Measurements from ENCODE around the gene BRICD5.

Gene BRICD5

GRCh38 chr16:2187212-2187611, 23.5 kb downstream of the BRICD5 start:
- H3K27ac ChIP-seq (ENCODE audit: low read length), result no peak overlapping the region
- H3K9me3 ChIP-seq (ENCODE audit: control insufficient read depth in 2 of 2, low read length in 2 of 2), result no peaks in the 10 kb centered on the region
- no peak overlapping the region for H3K9ac ChIP-seq (ENCODE audit: low read length in 2 of 2)
- H3K4me1 ChIP-seq (ENCODE audit: control insufficient read depth, insufficient read depth, low read length), result no peaks in the 10 kb centered on the region
- no peaks in the 10 kb centered on the region for H3K27me3 ChIP-seq (ENCODE audit: control insufficient read depth in 1 of 2, insufficient read depth in 2 of 2, low read length in 2 of 2)
- H3K36me3 ChIP-seq (ENCODE audit: control insufficient read depth in 2 of 2, insufficient read depth in 2 of 2, low read length in 2 of 2), result no peaks in the 10 kb centered on the region
- H3K4me3 ChIP-seq (ENCODE audit: low read length in 2 of 2), result no peak overlapping the region

DNA sequence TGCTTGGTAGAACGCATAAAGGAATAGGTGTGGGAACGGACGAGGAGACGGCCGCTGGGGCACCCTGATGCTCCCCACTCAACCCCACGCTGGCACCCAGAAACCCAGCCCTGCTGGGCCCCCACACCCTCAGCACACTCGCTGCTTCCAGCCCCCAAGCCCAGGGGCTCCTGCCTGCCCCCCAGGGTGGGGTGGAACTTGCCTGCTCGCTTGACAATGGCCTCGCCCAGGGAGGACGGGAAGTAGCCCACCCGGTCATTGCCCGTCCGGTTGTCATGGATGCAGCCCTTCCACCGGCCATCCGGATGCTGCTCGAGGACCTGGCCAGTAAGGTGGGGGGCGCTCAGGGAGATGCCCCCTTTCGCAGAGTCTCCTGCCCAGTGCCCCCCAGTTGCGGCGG, 24.2 kb downstream of the BRICD5 start:
- Histone ChIP-seq H3K4me3 (ENCODE audit: low read length in 2 of 2) (no peak overlapping the region), H3K27me3 (ENCODE audit: control insufficient read depth in 1 of 2, insufficient read depth in 2 of 2, low read length in 2 of 2) (no peaks in the 10 kb centered on the region), H3K36me3 (ENCODE audit: control insufficient read depth in 2 of 2, insufficient read depth in 2 of 2, low read length in 2 of 2) (no peaks in the 10 kb centered on the region), H3K9me3 (ENCODE audit: control insufficient read depth in 2 of 2, low read length in 2 of 2) (no peaks in the 10 kb centered on the region), H3K9ac (ENCODE audit: low read length in 2 of 2) (no peak overlapping the region), H3K4me1 (ENCODE audit: control insufficient read depth, insufficient read depth, low read length) (no peaks in the 10 kb centered on the region), H3K27ac (ENCODE audit: low read length) (no peak overlapping the region)

GRCh38 chr16:2186064-2186463, 24.6 kb downstream of the BRICD5 start:
- H3K4me3 ChIP-seq (ENCODE audit: low read length in 2 of 2), result no peak overlapping the region
- H3K36me3 ChIP-seq (ENCODE audit: control insufficient read depth in 2 of 2, insufficient read depth in 2 of 2, low read length in 2 of 2), result no peaks in the 10 kb centered on the region
- H3K27me3 ChIP-seq (ENCODE audit: control insufficient read depth in 1 of 2, insufficient read depth in 2 of 2, low read length in 2 of 2), result no peaks in the 10 kb centered on the region
- no peak overlapping the region for H3K9ac ChIP-seq (ENCODE audit: low read length in 2 of 2)
- no peaks in the 10 kb centered on the region for H3K9me3 ChIP-seq (ENCODE audit: control insufficient read depth in 2 of 2, low read length in 2 of 2)
- no peaks in the 10 kb centered on the region for H3K4me1 ChIP-seq (ENCODE audit: control insufficient read depth, insufficient read depth, low read length)
- no peak overlapping the region for H3K27ac ChIP-seq (ENCODE audit: low read length)

DNA sequence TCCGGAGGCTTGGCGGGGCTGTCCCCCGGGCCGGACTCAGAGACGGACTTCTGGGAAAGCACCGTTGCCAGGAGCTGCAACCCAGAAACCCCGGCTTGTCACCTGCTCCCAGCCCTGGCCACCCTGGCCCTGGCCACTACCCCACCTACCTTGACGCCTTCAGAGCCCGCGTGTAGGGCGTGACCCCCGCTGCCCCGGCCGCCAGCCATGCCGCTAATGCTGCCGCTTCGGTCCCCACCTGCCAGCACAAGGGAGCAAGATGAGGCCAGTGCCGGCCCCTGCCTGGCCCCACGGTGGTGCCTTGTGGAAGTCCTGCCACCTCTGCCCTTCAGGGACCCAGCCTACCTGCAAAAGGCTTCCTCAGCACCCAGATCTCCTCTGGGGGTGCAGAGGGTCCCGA, 25.7 kb downstream of the BRICD5 start:
- Histone ChIP-seq H3K36me3 (ENCODE audit: control insufficient read depth in 2 of 2, insufficient read depth in 2 of 2, low read length in 2 of 2) (no peaks in the 10 kb centered on the region), H3K4me3 (ENCODE audit: low read length in 2 of 2) (no peak overlapping the region), H3K9me3 (ENCODE audit: control insufficient read depth in 2 of 2, low read length in 2 of 2) (no peaks in the 10 kb centered on the region), H3K27me3 (ENCODE audit: control insufficient read depth in 1 of 2, insufficient read depth in 2 of 2, low read length in 2 of 2) (no peaks in the 10 kb centered on the region), H3K27ac (ENCODE audit: low read length) (no peak overlapping the region), H3K4me1 (ENCODE audit: control insufficient read depth, insufficient read depth, low read length) (no peaks in the 10 kb centered on the region), H3K9ac (ENCODE audit: low read length in 2 of 2) (no peak overlapping the region)

GRCh38 chr16:2184346-2184745, 26.3 kb downstream of the BRICD5 start:
- Histone ChIP-seq H3K9ac (ENCODE audit: low read length in 2 of 2) (no peak overlapping the region), H3K27ac (ENCODE audit: low read length) (no peak overlapping the region), H3K9me3 (ENCODE audit: control insufficient read depth in 2 of 2, low read length in 2 of 2) (no peaks in the 10 kb centered on the region), H3K27me3 (ENCODE audit: control insufficient read depth in 1 of 2, insufficient read depth in 2 of 2, low read length in 2 of 2) (peaks cover 0 to under 1% of the 10 kb centered on the region in 2 donors), H3K4me1 (ENCODE audit: control insufficient read depth, insufficient read depth, low read length) (no peaks in the 10 kb centered on the region), H3K36me3 (ENCODE audit: control insufficient read depth in 2 of 2, insufficient read depth in 2 of 2, low read length in 2 of 2) (no peaks in the 10 kb centered on the region), H3K4me3 (ENCODE audit: low read length in 2 of 2) (no peak overlapping the region)

GRCh38 chr16:2183671-2184070, 27.0 kb downstream of the BRICD5 start:
- Histone ChIP-seq H3K27me3 (ENCODE audit: control insufficient read depth in 1 of 2, insufficient read depth in 2 of 2, low read length in 2 of 2) (peaks cover 0 to 3% of the 10 kb centered on the region in 2 donors), H3K27ac (ENCODE audit: low read length) (no peak overlapping the region), H3K4me3 (ENCODE audit: low read length in 2 of 2) (no peak overlapping the region), H3K36me3 (ENCODE audit: control insufficient read depth in 2 of 2, insufficient read depth in 2 of 2, low read length in 2 of 2) (no peaks in the 10 kb centered on the region), H3K4me1 (ENCODE audit: control insufficient read depth, insufficient read depth, low read length) (no peaks in the 10 kb centered on the region), H3K9ac (ENCODE audit: low read length in 2 of 2) (no peak overlapping the region), H3K9me3 (ENCODE audit: control insufficient read depth in 2 of 2, low read length in 2 of 2) (no peaks in the 10 kb centered on the region)

DNA sequence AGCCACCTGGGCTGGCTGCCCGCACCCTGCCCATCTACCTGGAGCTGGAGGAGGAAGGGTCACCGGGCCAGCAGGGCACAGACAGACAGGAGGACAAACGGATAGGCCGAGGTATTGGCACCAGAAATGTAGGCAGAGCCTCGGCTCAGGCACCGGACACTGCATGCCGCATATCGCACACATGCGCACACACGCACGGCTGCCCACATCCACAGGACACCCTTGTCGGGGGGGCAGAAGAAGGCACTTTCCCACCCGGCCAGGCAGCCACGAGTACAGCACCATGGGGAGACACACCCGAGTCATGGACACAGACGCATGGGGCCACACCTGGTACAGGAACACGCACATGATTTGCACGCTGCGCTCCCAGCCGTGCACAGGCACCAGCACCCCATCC, 28.7 kb downstream of the BRICD5 start:
- peaks cover 0 to 3% of the 10 kb centered on the region in 2 donors for H3K36me3 ChIP-seq (ENCODE audit: control insufficient read depth in 2 of 2, insufficient read depth in 2 of 2, low read length in 2 of 2)
- no peak overlapping the region for H3K9ac ChIP-seq (ENCODE audit: low read length in 2 of 2)
- no peak overlapping the region for H3K27ac ChIP-seq (ENCODE audit: low read length)
- H3K4me3 ChIP-seq (ENCODE audit: low read length in 2 of 2), result no peak overlapping the region
- H3K27me3 ChIP-seq (ENCODE audit: control insufficient read depth in 1 of 2, insufficient read depth in 2 of 2, low read length in 2 of 2), result peaks cover 0 to 7% of the 10 kb centered on the region in 2 donors
- no peaks in the 10 kb centered on the region for H3K9me3 ChIP-seq (ENCODE audit: control insufficient read depth in 2 of 2, low read length in 2 of 2)
- H3K4me1 ChIP-seq (ENCODE audit: control insufficient read depth, insufficient read depth, low read length), result no peaks in the 10 kb centered on the region

GRCh38 chr16:2180962-2181923, 29.4 kb downstream of the BRICD5 start:
- no peaks in the 10 kb centered on the region for H3K9me3 ChIP-seq (ENCODE audit: control insufficient read depth in 2 of 2, low read length in 2 of 2)
- H3K36me3 ChIP-seq (ENCODE audit: control insufficient read depth in 2 of 2, insufficient read depth in 2 of 2, low read length in 2 of 2), result peaks cover 0 to 5% of the 10 kb centered on the region in 2 donors
- no peak overlapping the region for H3K4me3 ChIP-seq (ENCODE audit: low read length in 2 of 2)
- peaks cover 0 to 7% of the 10 kb centered on the region in 2 donors for H3K27me3 ChIP-seq (ENCODE audit: control insufficient read depth in 1 of 2, insufficient read depth in 2 of 2, low read length in 2 of 2)
- no peak overlapping the region for H3K27ac ChIP-seq (ENCODE audit: low read length)
- no peaks in the 10 kb centered on the region for H3K4me1 ChIP-seq (ENCODE audit: control insufficient read depth, insufficient read depth, low read length)
- H3K9ac ChIP-seq (ENCODE audit: low read length in 2 of 2), result no peak overlapping the region

GRCh38 chr16:2180461-2180860, 30.2 kb downstream of the BRICD5 start:
- Histone ChIP-seq H3K36me3 (ENCODE audit: control insufficient read depth in 2 of 2, insufficient read depth in 2 of 2, low read length in 2 of 2) (peaks cover 6 to 12% of the 10 kb centered on the region in 2 donors), H3K27me3 (ENCODE audit: control insufficient read depth in 1 of 2, insufficient read depth in 2 of 2, low read length in 2 of 2) (peaks cover 0 to 7% of the 10 kb centered on the region in 2 donors), H3K4me1 (ENCODE audit: control insufficient read depth, insufficient read depth, low read length) (no peaks in the 10 kb centered on the region), H3K27ac (ENCODE audit: low read length) (no peak overlapping the region), H3K9ac (ENCODE audit: low read length in 2 of 2) (no peak overlapping the region), H3K9me3 (ENCODE audit: control insufficient read depth in 2 of 2, low read length in 2 of 2) (no peaks in the 10 kb centered on the region), H3K4me3 (ENCODE audit: low read length in 2 of 2) (no peak overlapping the region)

GRCh38 chr16:2179576-2179975, 31.1 kb downstream of the BRICD5 start:
- Histone ChIP-seq H3K9me3 (ENCODE audit: control insufficient read depth in 2 of 2, low read length in 2 of 2) (no peaks in the 10 kb centered on the region), H3K27ac (ENCODE audit: low read length) (no peak overlapping the region), H3K9ac (ENCODE audit: low read length in 2 of 2) (no peak overlapping the region), H3K4me1 (ENCODE audit: control insufficient read depth, insufficient read depth, low read length) (no peaks in the 10 kb centered on the region), H3K36me3 (ENCODE audit: control insufficient read depth in 2 of 2, insufficient read depth in 2 of 2, low read length in 2 of 2) (peaks cover 14 to 20% of the 10 kb centered on the region in 2 donors), H3K4me3 (ENCODE audit: low read length in 2 of 2) (no peak overlapping the region), H3K27me3 (ENCODE audit: control insufficient read depth in 1 of 2, insufficient read depth in 2 of 2, low read length in 2 of 2) (peaks cover 0 to 7% of the 10 kb centered on the region in 2 donors)

DNA sequence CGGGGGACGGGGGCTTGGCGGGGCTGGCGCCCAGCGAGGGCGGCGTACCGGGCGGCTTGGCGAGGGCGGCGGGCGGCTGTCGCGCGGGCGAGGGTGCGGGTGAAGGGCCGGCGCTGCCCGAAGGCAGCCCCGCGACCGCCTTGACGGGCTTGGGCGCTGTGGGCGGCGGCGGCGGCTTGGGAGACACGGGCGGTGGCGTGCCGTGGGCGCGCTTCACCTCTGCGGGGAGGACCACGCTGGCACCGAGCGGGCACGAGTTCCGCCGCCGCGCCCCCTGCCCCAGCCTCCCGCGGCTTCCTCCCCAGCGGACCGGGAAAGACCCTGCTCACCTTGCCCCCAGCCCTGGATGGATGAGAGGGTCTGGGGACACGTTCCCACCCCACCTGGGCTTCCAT, 31.6 kb downstream of the BRICD5 start:
- Histone ChIP-seq H3K4me1 (ENCODE audit: control insufficient read depth, insufficient read depth, low read length) (no peaks in the 10 kb centered on the region), H3K27me3 (ENCODE audit: control insufficient read depth in 1 of 2, insufficient read depth in 2 of 2, low read length in 2 of 2) (peaks cover 0 to 7% of the 10 kb centered on the region in 2 donors), H3K9me3 (ENCODE audit: control insufficient read depth in 2 of 2, low read length in 2 of 2) (no peaks in the 10 kb centered on the region), H3K36me3 (ENCODE audit: control insufficient read depth in 2 of 2, insufficient read depth in 2 of 2, low read length in 2 of 2) (peaks cover 19 to 25% of the 10 kb centered on the region in 2 donors), H3K9ac (ENCODE audit: low read length in 2 of 2) (no peak overlapping the region), H3K27ac (ENCODE audit: low read length) (no peak overlapping the region), H3K4me3 (ENCODE audit: low read length in 2 of 2) (no peak overlapping the region)

Data from stomach smooth muscle (tissue), 2 donors.